BJ (cell line): ENCODE data around the gene EXTL1. TPM values are rescaled to one million over a fixed set of nuclear protein-coding genes. Genes with fewer than 3 reads are reported as not detected.
A peak's percentile ranks its signal among the peaks of the same experiment; 100 is the strongest.

Source experiments
- CTCF ChIA-PET: fragments of 350-600 bp; formaldehyde crosslinking; extraction: SDS; loops from one replicate; lab custom pipeline; 2021; ENCODE audit warnings: antibody characterized with exemption, inconsistent platforms; lab: Yijun Ruan, JAX
- POLR2A ChIA-PET: fragments of 300-600 bp; sonication (Branson Sonifier 250); formaldehyde crosslinking; extraction: SDS; loops from one replicate; lab custom pipeline; 2021; ENCODE audit warnings: antibody characterized with exemption; lab: Charles Lee
- DNase-seq: peaks from one replicate; pipeline ENCODE4 v3.0.0-alpha.2; 2011; ENCODE audit warnings: low read depth
- H3K27me3 ChIP-seq: 2 replicates; pipeline ENCODE4 v1.6.0; 2011; ENCODE audit warnings: low read length; ENCODE audit not compliant: control insufficient read depth, insufficient read depth
- H3K36me3 ChIP-seq: 2 replicates; pipeline ENCODE4 v1.5.1; 2011; ENCODE audit warnings: low read length; ENCODE audit not compliant: control insufficient read depth, insufficient read depth
- H3K4me3 ChIP-seq: 2 replicates; pipeline ENCODE4 v1.5.1; 2011; ENCODE audit warnings: low read depth, mild to moderate bottlenecking, control low read depth, low read length
- CTCF ChIP-seq: IDR thresholded peaks from 2 replicates; pipeline ENCODE4 v1.5.1; 2011; ENCODE audit warnings: low read depth, mild to moderate bottlenecking, control low read depth, inconsistent platforms, low read length, moderate library complexity; ENCODE audit not compliant: insufficient read depth
- polyA plus RNA-seq: library from polyadenylated mRNA; depleted of rRNA; stranded (reverse); fragments of >200 nt; gene quantifications from 2 replicates; pipeline ENCODE4 v1.2.3, GENCODE V29; 2011

The EXTL1 gene
- polyA plus RNA-seq, 1 experiment = 5.0 TPM

- Histone ChIP-seq H3K36me3 (0 out of 2 replicates have a peak, but pooled peaks cover 1% of the 10 kb centered on the region), H3K27me3 (no peaks in the 10 kb centered on the region), H3K4me3 (no peak overlapping the region)
- TF ChIP-seq CTCF = no peak
- ChIA-PET CTCF (interaction anchor here (12.7 kb wide), 1 partner anchor 92 kb away, joined by 308 read pairs; the partner anchor contains the start of gene STMN1), POLR2A (no interaction called here)
- no peak for DNase-seq
Measured at GRCh38 chr1:25992689-25993171, 28.8 kb upstream of the EXTL1 start.

DNA sequence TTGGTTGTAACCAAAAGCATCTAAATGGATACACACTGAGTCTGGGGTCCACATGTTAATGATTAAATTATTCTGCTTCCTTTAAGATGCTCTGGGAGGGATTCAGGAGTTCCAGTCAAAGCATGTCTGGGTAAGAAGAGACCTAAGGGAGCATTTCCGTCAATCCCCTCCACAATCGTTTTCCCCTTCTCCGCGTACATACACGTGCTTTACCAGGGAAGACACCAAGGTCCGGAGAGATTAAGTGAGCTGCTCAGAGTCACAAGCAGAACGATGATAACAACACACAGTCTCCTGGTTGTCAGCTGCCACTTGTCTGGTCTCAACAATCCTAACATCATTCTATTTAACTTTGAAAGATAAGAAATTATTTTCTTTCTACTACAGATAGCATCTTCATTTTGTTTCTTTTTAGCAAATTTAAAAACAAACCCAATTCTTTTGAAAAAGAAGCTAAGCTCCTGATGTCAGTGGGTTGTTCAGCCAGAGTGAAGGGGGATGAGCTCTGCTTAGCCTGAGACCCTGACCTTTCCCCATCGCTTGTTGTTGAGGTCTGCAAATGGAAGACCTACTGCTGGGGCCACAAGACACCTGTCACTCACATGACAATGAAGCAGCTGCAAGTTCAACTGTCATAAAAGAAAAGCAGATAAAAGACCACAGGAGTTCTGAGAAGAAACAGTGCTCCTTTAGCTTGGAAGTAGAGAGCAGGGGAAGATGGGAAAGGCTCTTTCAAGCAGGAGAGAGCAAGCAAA is 28.2 kb upstream of the EXTL1 start:
- no peak for TF ChIP-seq CTCF
- ChIA-PET POLR2A (no interaction called here), CTCF (interaction anchor here (0.6 to 12.7 kb wide), 2 partner anchors 93 to 1400 kb away, joined by 3 to 308 read pairs; partner anchors contain the start of gene STMN1)
- Histone ChIP-seq H3K36me3 (no peaks in the 10 kb centered on the region), H3K4me3 (no peak overlapping the region), H3K27me3 (no peaks in the 10 kb centered on the region)
- DNase-seq = no peak

GRCh38 chr1:25994402-25995150 is 27.0 kb upstream of the EXTL1 start:
- H3K4me3 ChIP-seq = no peak overlapping the region
- no peak for TF ChIP-seq CTCF
- POLR2A ChIA-PET = interaction anchor here (0.6 kb wide), 1 partner anchor 132 kb away, joined by 6 read pairs; no protein-coding TSS in a partner anchor
- CTCF ChIA-PET = interaction anchor here (0.9 to 12.7 kb wide), 3 partner anchors 42 to 119 kb away, joined by 3 to 308 read pairs (median 3); partner anchors contain the start of genes PAQR7 and STMN1
- H3K27me3 ChIP-seq = no peaks in the 10 kb centered on the region
- no peak for DNase-seq
- no peaks in the 10 kb centered on the region for H3K36me3 ChIP-seq

- Histone ChIP-seq H3K36me3 (no peaks in the 10 kb centered on the region), H3K4me3 (peak overlapping the region; percentile 49), H3K27me3 (no peaks in the 10 kb centered on the region)
- TF ChIP-seq CTCF = no peak
- POLR2A ChIA-PET = interaction anchor here (0.6 to 1.7 kb wide), 7 partner anchors 39 to 177 kb away, joined by 3 to 22 read pairs (median 4); partner anchors contain the start of gene MTFR1L
- DNase-seq = no peak
- CTCF ChIA-PET = interaction anchor here (0.6 to 12.7 kb wide), 31 partner anchors 9 to 389 kb away, joined by 3 to 308 read pairs (median 3); partner anchors contain the start of gene STMN1
Measured at GRCh38 chr1:25996966-25997827, 24.4 kb upstream of the EXTL1 start.
